Measurements from ENCODE around the gene ZFPM1.
A peak's percentile ranks its signal among the peaks of the same experiment; 100 is the strongest.

The ZFPM1 gene

DNA sequence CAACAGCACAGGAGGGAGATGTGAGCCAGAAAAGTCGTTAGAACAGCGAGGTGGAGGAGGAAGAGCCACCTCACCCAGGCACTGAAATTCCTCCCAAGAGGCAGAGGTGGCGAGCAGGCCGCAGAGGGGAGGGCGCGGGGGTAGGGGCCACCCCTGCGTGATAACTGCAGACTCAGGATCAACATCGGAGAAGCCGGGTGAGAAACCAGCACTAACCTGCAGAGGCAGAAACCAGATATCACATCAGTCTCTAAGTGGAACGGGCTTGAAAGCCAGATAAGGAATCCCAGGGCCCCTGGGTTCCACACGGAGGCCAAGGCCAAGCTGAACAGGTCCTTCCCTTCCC, 77.8 kb downstream of the ZFPM1 start:
- no peak for DNase-seq

DNA sequence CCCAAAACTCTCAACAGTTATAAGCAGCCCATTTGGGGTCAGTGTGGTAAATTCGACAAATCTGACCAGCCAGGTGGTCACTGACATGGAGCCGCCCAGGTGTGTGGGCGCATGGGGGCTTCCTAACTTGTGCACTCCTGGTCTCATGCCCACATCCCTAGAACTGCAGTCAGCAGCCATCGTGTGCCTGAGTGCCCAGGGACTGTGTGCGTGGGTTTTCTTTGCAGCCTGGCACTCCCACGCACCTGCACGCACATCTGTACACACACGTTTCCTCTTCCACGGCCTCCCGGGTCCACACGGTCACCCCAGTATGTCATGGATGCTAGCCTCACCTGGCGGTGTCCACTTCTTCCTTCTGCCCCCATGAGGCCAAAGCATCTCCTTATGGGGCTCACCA, 78.3 kb downstream of the ZFPM1 start:
- no peak for DNase-seq

DNA sequence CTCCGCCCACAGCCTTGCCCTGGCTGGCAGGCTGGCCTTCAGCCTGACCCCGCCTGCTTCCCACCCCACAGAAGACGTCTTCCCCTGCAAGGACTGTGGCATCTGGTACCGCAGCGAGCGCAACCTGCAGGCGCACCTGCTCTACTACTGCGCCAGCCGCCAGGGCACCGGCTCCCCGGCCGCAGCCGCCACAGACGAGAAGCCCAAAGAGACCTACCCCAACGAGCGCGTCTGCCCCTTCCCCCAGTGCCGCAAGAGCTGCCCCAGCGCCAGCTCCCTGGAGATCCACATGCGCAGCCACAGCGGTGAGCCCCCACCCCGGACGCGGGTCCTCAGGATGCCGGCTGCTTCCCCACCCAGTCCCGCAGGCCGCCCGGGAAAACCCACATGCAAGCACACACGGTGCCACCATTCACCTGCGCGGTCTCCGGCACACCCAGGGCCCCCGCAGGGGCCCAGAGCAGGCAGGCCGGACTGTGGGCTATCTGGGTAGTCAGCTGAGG, 78.9 kb downstream of the ZFPM1 start:
- DNase-seq, result no peak

GRCh38 chr16:88532434-88533241, 79.6 kb downstream of the ZFPM1 start:
- DNase-seq, result no peak

- DNase-seq, result peak; percentile 60
These were observed 80.4 kb downstream of the ZFPM1 start for GRCh38 chr16:88533381-88533917.

DNA sequence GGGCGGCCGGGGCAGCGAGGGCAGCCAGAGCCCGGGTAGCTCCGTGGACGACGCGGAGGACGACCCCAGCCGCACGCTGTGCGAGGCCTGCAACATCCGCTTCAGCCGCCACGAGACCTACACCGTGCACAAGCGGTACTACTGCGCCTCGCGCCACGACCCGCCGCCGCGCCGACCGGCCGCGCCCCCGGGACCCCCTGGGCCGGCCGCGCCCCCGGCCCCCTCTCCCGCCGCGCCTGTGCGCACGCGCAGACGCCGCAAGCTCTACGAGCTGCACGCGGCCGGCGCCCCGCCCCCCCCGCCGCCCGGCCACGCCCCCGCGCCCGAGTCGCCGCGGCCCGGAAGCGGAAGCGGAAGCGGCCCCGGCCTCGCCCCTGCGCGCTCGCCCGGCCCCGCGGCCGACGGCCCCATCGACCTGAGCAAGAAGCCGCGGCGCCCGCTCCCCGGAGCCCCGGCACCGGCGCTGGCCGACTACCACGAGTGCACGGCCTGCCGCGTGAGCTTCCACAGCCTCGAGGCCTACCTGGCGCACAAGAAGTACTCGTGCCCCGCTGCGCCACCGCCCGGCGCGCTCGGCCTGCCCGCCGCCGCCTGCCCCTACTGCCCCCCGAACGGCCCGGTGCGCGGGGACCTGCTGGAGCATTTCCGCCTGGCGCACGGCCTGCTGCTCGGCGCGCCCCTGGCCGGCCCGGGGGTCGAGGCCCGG, 81.0 kb downstream of the ZFPM1 start:
- DNase-seq, result peak; percentile 82

- DNase-seq, result peak; percentile 70
These were observed 81.6 kb downstream of the ZFPM1 start for GRCh38 chr16:88534638-88535190.

DNA sequence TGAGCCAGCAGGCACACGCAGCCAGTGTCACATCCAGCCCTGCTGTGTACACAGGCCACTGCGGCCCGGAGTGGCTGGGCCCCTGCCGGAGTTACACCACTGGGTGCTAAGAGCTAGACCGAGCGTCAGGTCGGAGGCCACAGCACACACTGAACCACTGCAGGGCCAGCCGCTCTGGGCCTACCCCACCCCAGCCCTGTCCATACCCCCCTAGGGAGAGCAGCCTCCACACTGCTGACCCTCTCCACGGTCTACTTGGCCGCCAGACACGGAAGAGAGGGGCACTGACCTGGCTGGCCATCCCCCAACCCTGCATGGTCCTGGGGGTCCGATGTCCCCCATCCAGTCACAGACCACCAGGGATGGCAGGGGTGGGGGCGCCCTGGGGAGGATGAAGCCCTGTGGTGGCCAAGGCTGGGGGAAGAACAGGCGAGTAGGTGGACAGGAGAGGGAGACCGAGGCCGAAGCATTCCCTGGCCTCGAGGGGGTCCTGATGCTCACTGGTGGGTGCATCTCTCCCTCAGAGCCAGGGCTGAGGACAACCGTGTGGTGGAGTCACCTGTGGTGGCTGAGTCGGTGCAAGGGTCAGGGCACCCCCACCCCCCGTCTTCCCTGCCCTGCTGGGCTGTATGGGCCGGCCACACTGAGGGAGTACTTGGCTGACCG, 82.2 kb downstream of the ZFPM1 start:
- DNase-seq, result peak; percentile 24

DNA sequence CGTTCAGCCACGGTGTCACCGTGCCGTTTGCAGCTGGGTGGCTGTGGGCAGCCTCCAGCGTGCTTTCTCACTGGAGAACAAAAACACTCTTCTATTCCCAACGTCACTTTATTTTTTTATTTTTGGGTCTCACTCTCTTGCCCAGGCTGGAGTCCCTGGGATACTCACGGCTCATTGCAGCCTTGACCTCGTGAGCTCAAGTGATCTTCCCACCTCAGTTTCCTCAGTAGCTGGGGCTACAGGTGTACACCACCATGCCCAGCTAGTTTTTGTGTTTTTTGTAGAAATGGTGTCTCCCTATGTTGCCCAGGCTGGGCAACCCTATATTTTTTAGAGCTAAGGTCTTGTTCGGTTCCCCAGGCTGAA, 82.8 kb downstream of the ZFPM1 start:
- DNase-seq, result no peak

DNA sequence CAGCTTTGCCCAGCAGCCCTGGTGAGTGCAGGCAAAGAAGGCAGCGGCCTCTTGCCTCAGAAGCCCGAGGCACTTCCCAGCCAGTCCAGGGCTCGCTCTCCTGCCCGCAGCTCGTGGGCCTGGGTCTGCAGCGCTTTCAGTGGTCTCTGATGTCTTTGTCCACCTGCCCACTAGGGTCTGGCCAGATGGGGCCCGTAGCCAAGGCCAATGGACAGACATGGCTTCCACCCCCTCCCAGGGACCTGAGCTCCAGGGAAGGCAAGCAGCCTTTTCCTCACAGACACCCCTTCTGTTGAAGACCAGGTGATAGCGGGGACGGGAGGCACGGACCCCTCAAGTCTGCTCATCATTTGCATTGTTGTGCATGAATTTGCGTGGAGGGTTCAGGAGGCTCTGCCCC, 83.4 kb downstream of the ZFPM1 start:
- no peak for DNase-seq

- DNase-seq, result peak; percentile 19
These were observed 84.1 kb downstream of the ZFPM1 start for GRCh38 chr16:88536971-88537751.

- DNase-seq, result no peak
These were observed 84.8 kb downstream of the ZFPM1 start for GRCh38 chr16:88537859-88538258.

DNA sequence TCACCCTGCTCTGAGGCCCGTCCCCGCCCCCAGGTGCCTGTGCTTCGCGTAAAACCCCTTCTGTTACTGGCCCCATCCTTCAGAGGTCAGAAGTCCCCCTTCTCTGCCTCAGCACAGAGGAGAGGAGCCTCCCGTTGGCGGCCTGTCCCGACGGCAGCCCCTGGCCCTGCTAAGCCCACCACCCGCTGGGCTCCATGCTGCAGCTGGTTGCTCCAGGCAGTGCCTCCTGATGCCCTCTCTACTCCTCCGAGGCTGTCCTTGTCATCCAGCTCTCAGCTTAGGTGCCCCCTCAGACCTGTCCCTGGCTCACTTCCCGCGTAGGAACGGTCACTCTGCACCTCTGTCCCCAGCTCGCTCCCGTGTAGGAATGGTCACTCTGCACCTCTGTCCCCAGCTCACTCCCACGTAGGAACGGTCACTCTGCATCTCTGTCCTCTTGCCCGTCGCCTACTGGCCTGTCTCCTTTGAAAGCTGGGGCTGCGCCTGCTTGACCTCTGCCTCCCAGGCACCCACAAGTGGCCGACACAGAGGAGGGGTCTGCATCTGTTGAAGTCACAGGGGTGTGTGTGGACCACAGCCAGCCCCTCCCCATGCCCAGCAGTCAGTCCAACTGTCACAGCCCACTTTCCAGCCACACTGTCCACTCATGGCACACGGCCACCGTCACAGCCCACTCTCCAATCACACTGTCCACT, 85.4 kb downstream of the ZFPM1 start:
- DNase-seq, result no peak

DNA sequence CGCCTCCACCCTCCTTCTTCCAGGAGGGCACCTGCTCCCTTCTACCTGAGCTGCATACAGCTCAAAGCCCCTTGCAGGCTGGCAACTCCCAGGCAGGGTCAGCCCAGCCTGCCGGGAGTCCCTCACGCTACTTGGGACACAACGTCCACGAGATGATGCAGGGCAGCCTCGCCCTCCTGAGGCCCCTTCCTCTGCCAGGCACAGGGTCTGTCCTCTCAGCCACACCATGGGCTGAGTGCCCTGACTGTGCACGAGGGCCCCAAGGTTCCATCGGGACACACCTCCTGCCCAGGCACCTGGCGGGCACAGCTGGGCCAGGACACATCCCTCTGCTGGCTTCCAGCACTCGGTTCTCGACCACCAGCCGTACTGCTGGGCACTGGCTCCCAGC, 86.2 kb downstream of the ZFPM1 start:
- DNase-seq, result no peak

- no peak for DNase-seq
These were observed 86.7 kb downstream of the ZFPM1 start for GRCh38 chr16:88539652-88540345.

DNA sequence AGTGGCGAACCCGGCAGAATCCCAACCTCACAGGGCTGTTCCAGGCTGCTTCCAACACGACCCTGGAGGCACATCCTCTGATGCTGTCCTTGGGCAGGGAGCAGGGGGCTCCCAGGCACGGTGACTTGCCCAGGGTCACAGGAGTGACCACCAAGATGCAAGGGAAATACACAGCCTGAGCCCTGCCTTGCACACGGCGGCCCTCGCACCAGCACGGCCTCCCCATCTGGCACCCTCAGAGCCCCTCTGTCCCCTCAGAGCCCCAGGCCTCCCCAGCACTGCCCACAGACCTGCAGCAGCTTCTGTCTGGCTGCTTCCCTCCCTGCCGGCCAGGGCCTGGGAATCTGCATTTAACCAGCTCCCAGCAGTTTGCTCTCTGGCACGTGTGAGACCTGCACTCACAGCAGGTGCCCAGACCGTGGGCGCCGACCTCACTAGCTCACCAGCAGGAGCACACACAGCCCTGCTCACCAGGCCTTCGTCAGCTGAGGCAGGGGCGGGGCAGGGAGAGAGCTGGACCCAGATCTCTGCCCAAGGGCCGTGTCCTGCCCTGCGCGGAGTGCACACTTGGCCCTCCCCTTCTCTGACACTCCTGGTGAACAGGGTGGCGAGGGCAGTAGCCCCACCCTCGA, 87.4 kb downstream of the ZFPM1 start:
- DNase-seq, result no peak

DNA sequence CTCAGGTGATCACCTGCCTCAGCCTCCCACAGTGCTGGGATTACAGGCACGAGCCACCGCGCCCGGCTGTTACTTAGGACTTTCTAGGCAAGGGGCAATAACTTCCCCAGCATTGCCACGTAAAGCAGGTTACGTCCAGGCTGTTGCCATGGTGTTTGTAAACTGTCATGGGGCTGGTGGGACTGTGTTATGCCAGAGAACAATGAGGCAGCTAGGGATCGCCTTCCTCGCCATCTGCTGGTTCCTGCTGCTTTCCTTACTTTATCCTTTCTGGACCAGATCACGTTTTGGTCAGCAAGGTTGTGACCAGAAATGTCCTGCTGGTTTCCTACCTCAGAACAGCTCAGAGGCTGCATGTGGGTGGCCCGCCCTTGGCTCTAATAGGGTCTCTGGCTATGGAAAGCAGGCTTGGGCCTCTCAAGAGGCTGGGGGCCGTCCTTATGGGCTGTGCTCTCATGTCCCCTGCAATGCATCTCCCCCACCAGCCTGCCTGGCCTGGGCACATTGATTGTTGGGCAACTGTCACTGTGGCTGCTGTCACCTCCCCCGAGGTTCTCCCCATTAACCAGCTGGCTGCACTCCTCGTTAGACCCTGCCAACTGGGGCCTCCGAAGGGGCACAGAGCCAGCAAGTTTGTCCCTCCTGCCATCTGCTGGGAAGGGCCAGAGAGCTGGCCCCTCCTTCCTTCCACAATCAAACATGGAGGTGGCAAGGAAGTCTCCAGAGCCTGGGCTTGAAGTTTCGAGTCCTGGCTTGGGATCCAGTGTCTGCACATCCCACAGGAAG, 88.9 kb downstream of the ZFPM1 start:
- DNase-seq, result peak; percentile 19

GRCh38 chr16:88543230-88543813, 90.2 kb downstream of the ZFPM1 start:
- no peak for DNase-seq

DNA sequence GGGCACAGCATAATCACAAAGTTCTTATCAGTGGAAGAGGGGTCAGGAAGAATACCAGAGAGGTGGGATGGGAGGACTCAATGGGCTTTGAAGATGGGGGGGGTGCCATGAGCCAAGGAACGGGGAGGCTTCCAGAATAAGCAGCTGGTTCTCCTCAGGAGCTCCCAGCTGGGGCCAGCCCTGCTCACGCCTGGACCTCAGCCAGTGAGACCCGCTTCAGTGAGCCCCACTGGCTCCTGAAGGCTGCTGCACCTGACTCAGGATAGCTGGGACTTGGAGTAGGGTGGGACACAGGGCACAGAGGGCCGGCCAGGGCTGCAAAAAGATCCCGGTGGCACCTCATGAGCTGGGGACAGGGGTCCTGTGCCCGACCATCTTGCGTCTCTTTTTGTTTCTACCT, 92.7 kb downstream of the ZFPM1 start:
- DNase-seq, result no peak

All from DMS53 (cell line).